ENCODE results near the gene ATXN8OS.

DNA sequence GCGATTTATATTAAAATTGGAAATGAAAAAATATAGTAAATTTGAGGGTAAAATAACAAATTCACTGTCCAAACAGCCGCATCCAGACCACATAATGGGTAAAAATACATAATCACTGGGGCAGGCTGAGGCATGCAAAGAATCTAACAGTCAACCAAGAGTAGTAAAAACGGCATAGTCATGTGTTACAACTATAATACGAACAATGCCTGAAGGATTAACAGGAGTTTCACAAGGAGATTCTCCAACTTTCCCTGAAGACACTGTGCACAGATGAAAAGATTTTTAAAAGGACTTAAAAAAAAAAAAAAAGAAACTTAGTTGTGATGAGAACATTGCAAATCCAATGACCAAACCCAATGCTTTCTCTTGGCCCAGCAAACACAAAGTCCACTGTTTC lies 20.4 kb upstream of the ATXN8OS start:
- TF ChIP-seq POLR2A (IDR thresholded peaks at IDR 0.05) (no peak), POLR2AphosphoS5 (IDR thresholded peaks at IDR 0.05) (no peak)
- TF ChIP-seq, protein P1, sequence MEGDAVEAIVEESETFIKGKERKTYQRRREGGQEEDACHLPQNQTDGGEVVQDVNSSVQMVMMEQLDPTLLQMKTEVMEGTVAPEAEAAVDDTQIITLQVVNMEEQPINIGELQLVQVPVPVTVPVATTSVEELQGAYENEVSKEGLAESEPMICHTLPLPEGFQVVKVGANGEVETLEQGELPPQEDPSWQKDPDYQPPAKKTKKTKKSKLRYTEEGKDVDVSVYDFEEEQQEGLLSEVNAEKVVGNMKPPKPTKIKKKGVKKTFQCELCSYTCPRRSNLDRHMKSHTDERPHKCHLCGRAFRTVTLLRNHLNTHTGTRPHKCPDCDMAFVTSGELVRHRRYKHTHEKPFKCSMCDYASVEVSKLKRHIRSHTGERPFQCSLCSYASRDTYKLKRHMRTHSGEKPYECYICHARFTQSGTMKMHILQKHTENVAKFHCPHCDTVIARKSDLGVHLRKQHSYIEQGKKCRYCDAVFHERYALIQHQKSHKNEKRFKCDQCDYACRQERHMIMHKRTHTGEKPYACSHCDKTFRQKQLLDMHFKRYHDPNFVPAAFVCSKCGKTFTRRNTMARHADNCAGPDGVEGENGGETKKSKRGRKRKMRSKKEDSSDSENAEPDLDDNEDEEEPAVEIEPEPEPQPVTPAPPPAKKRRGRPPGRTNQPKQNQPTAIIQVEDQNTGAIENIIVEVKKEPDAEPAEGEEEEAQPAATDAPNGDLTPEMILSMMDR (IDR thresholded peaks at IDR 0.05): no peak
